Bronchial epithelial cell (primary cell): ENCODE results near the gene MRPL17. TPM values are rescaled to one million over a fixed set of nuclear protein-coding genes. Genes with fewer than 3 reads are reported as not detected.
"Not testable (repeated sequence)": the region's sequence is repeated elsewhere in the genome, so short reads cannot be mapped to it uniquely, and the experiment has no call there.

Source experiments
- DNase-seq: peaks from one replicate; pipeline ENCODE4 v3.0.0-alpha.2; 2010; ENCODE audit warnings: low read depth
- FAIRE-seq: peaks from 2 replicates; lab custom pipeline; 2011; peaks lifted over from hg19 to GRCh38; lab: Jason Lieb, UNC
- H3K27me3 ChIP-seq: 2 replicates; pipeline ENCODE4 v1.5.1; 2011; ENCODE audit warnings: low read length; ENCODE audit not compliant: control insufficient read depth, insufficient read depth
- H3K36me3 ChIP-seq: 2 replicates; pipeline ENCODE4 v1.5.1; 2011; ENCODE audit warnings: low read length; ENCODE audit not compliant: control insufficient read depth, insufficient read depth
- H3K4me3 ChIP-seq: 2 replicates; pipeline ENCODE4 v1.5.1; 2011; ENCODE audit warnings: mild to moderate bottlenecking, low read depth, low read length, control low read depth
- total RNA-seq: library from RNA; depleted of rRNA; stranded (reverse); fragments of >200 nt; gene quantifications from 2 replicates; pipeline ENCODE4 v1.2.1, GENCODE V29; 2014
- TF ChIP-seq, protein P1 (sequence below): IDR thresholded peaks from 2 replicates; pipeline ENCODE4 v1.5.1; 2011; ENCODE audit warnings: mild to moderate bottlenecking, moderate library complexity, low read length, control low read depth, inconsistent platforms; ENCODE audit not compliant: insufficient read depth, severe bottlenecking

Gene MRPL17
- total RNA-seq, 1 donor from 2014 or later, result 63.7 TPM

- Histone ChIP-seq H3K4me3 (no peak overlapping the region), H3K36me3 (no peaks in the 10 kb centered on the region), H3K27me3 (no peaks in the 10 kb centered on the region)
- TF ChIP-seq, protein P1, sequence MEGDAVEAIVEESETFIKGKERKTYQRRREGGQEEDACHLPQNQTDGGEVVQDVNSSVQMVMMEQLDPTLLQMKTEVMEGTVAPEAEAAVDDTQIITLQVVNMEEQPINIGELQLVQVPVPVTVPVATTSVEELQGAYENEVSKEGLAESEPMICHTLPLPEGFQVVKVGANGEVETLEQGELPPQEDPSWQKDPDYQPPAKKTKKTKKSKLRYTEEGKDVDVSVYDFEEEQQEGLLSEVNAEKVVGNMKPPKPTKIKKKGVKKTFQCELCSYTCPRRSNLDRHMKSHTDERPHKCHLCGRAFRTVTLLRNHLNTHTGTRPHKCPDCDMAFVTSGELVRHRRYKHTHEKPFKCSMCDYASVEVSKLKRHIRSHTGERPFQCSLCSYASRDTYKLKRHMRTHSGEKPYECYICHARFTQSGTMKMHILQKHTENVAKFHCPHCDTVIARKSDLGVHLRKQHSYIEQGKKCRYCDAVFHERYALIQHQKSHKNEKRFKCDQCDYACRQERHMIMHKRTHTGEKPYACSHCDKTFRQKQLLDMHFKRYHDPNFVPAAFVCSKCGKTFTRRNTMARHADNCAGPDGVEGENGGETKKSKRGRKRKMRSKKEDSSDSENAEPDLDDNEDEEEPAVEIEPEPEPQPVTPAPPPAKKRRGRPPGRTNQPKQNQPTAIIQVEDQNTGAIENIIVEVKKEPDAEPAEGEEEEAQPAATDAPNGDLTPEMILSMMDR, result no peak
- FAIRE-seq (no peak), DNase-seq (no peak)
Measured at GRCh38 chr11:6719576-6719975, 36.4 kb upstream of the MRPL17 start.

- TF ChIP-seq, protein P1, result no peak
- FAIRE-seq (no peak), DNase-seq (no peak)
- no peaks in the 10 kb centered on the region for H3K36me3 ChIP-seq
- no peak overlapping the region for H3K4me3 ChIP-seq
- no peaks in the 10 kb centered on the region for H3K27me3 ChIP-seq
Measured at GRCh38 chr11:6717426-6717825, 34.3 kb upstream of the MRPL17 start.

- DNase-seq, H3K4me3 ChIP-seq, FAIRE-seq, H3K27me3 ChIP-seq, H3K36me3 ChIP-seq: not testable (repeated sequence)
- TF ChIP-seq, protein P1, result peak; percentile 44
Measured at GRCh38 chr11:6711552-6711951, 28.4 kb upstream of the MRPL17 start.

GRCh38 chr11:6708876-6709275 lies 25.7 kb upstream of the MRPL17 start:
- FAIRE-seq, result peak; percentile 50
- TF ChIP-seq, protein P1, result no peak
- Histone ChIP-seq H3K36me3 (no peaks in the 10 kb centered on the region), H3K27me3 (no peaks in the 10 kb centered on the region), H3K4me3 (no peak overlapping the region)
- DNase-seq, result no peak

DNA sequence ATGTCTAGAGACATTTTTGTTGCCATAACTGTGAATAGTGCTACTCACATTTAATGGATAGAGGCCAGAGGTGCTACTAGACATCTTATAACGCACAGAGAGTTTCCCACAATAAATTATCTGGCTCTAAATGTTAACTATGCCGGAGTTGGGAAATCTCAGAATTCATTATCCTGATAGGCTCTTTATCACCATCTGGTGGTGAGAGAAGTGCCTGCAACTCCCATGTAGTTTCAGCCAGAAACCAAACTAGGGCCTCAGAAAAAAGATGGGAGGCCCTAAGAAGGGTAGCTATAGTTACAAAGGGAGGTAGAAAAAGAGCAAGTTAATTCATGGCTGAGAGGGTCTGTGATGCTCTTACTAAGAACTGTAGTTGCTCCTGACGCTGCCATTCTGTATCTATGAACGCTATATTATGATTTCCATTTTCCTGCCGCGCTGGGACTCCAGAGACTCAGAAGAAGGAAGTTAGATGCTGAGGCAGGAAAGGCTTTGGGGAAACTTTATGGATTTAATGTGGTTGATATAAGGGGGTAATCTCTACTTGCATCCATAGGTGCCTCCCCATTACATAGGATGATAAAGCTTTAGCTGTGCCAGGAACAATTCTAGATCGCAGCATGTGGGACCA lies 22.9 kb upstream of the MRPL17 start:
- TF ChIP-seq, protein P1, result peak; percentile 74
- DNase-seq, result peak; percentile 44

More for the DNA sequence above, 22.9 kb upstream of the MRPL17 start:
- Histone ChIP-seq H3K36me3 (no peaks in the 10 kb centered on the region), H3K27me3 (no peaks in the 10 kb centered on the region), H3K4me3 (no peak overlapping the region)
- FAIRE-seq, result no peak
